Esophagus muscularis mucosa (tissue), 4 donors: ENCODE results near the gene FAM3C.

Source experiments
- EP300 ChIP-seq: sonication (generic); formaldehyde crosslinking; IDR thresholded peaks from one replicate; pipeline ENCODE4 v1.6.1; 2017; ENCODE audit warnings: antibody characterized with exemption
- POLR2A ChIP-seq: fragments of 450-650 bp; IDR thresholded peaks from one replicate; pipeline ENCODE4 v1.6.1; 2017; ENCODE audit warnings: antibody characterized with exemption, moderate library complexity, mild to moderate bottlenecking, low read depth
- POLR2AphosphoS5 ChIP-seq, 2 donors: sonication (generic); formaldehyde crosslinking; IDR thresholded peaks; one replicate each; pipeline ENCODE4 v1.6.1; 2017; ENCODE audit warnings: antibody characterized with exemption in 2 of 2
- TF ChIP-seq, protein P1 (sequence below), 3 experiments: fragments of 200-600 bp in 2 of 3; fragments of 450-650 bp in 1 of 3; sonication (generic) in 2 of 3; IDR thresholded peaks; one replicate each; pipeline ENCODE4 v1.5.1; 2017 to 2019; ENCODE audit warnings: antibody characterized with exemption in 3 of 3, mild to moderate bottlenecking in 2 of 3, moderate library complexity in 1 of 3

DNA sequence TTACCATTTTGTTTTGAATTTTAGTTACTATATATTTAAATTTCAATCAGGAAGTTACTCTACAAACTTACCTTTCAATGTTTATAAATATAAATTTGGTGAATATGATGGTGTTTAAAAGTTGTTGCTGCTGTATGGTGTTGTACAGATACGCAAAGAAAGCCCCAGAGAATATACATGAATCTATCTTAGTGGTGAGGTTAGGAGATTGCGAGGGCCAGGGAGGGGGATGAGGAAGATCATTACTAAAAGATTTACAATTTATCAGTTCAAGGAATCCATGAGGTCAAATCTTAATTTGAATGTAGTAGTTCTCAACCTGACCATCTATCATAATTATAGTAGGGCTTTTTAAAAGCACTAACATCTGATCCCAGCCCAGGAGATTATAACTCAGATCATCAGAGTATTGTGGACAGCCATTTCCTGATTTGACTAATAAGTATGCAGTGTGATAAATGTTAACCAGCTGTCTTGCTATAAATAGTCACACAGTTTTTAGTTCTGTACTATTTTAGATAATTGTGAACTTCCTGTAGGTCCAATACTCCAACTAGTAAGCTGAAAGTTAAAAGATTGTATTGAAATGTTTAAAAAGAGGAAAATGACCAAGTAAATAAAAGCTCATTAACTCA, 23.6 kb downstream of the FAM3C start:
- TF ChIP-seq, protein P1, sequence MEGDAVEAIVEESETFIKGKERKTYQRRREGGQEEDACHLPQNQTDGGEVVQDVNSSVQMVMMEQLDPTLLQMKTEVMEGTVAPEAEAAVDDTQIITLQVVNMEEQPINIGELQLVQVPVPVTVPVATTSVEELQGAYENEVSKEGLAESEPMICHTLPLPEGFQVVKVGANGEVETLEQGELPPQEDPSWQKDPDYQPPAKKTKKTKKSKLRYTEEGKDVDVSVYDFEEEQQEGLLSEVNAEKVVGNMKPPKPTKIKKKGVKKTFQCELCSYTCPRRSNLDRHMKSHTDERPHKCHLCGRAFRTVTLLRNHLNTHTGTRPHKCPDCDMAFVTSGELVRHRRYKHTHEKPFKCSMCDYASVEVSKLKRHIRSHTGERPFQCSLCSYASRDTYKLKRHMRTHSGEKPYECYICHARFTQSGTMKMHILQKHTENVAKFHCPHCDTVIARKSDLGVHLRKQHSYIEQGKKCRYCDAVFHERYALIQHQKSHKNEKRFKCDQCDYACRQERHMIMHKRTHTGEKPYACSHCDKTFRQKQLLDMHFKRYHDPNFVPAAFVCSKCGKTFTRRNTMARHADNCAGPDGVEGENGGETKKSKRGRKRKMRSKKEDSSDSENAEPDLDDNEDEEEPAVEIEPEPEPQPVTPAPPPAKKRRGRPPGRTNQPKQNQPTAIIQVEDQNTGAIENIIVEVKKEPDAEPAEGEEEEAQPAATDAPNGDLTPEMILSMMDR (IDR thresholded peaks at IDR 0.05): no peak
- no peak for TF ChIP-seq POLR2A
- no peak for TF ChIP-seq POLR2AphosphoS5 (IDR thresholded peaks at IDR 0.05)
- TF ChIP-seq EP300: no peak
